COR-L47 (cell line): Measurements from ENCODE around the gene RBMS1.

Experiments
- DNase-seq: peaks from one replicate; lab custom pipeline; 2025; lab: John Stamatoyannopoulos, UW

Gene RBMS1, protein sequence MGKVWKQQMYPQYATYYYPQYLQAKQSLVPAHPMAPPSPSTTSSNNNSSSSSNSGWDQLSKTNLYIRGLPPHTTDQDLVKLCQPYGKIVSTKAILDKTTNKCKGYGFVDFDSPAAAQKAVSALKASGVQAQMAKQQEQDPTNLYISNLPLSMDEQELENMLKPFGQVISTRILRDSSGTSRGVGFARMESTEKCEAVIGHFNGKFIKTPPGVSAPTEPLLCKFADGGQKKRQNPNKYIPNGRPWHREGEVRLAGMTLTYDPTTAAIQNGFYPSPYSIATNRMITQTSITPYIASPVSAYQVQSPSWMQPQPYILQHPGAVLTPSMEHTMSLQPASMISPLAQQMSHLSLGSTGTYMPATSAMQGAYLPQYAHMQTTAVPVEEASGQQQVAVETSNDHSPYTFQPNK

GRCh38 chr2:160493227-160494028, at the start of gene RBMS1:
RBMS1 (minus strand) TSS chr2:160493807; CDS start chr2:160493363, 444 bp downstream.
- peak; percentile 25 for DNase-seq

- no peak for DNase-seq
These were observed 48.1 kb upstream of the RBMS1 start for GRCh38 chr2:160541745-160542144.

- DNase-seq = no peak
These were observed 45.1 kb upstream of the RBMS1 start for GRCh38 chr2:160538559-160539355.

DNA sequence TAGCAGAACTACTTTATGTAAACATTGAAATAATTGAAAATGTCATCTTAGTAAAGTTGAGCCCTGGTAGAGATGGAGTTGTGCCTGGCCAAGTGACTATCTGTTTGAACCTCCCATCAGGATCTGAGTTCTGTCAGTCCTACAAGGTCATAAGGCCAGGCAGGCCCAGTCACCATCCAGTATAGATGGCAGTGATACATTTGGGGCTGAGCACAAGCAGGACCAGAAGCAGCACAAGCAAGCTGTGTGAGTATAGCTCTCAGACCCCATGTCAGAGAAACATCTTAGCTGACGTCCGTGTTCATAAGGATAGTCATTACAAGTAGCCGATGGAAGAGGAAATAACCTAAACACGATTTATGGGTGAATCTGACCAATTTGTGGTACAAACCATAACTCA, 44.5 kb upstream of the RBMS1 start:
- DNase-seq = no peak

GRCh38 chr2:160534996-160535395, 41.4 kb upstream of the RBMS1 start:
- DNase-seq = no peak

DNA sequence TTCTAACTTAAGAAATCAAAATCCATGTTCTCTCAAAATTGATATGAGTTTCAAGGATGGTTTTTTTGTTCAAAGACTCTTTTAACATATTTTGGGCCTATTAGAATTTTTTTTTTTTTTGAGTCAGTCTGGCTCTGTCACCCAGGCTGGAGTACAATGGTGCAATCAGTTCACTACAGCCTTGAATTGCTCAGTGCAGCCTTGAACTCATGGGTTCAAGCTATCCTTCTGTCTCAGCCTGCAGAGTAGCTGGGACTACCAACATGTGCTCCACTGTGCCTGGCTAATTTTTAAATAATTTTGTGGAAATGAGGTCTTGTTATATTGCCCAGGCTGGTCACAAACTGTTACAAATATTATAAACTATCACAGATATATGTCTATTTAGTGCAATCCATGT, 40.6 kb upstream of the RBMS1 start:
- DNase-seq = no peak

- no peak for DNase-seq
These were observed 39.9 kb upstream of the RBMS1 start for GRCh38 chr2:160533482-160533881.

GRCh38 chr2:160532388-160532787, 38.8 kb upstream of the RBMS1 start:
- DNase-seq = no peak

- DNase-seq = no peak
These were observed 29.5 kb upstream of the RBMS1 start for GRCh38 chr2:160522951-160523710.

- no peak for DNase-seq
These were observed 24.1 kb upstream of the RBMS1 start for GRCh38 chr2:160517731-160518130.

GRCh38 chr2:160516547-160517365, 23.1 kb upstream of the RBMS1 start:
- no peak for DNase-seq

DNA sequence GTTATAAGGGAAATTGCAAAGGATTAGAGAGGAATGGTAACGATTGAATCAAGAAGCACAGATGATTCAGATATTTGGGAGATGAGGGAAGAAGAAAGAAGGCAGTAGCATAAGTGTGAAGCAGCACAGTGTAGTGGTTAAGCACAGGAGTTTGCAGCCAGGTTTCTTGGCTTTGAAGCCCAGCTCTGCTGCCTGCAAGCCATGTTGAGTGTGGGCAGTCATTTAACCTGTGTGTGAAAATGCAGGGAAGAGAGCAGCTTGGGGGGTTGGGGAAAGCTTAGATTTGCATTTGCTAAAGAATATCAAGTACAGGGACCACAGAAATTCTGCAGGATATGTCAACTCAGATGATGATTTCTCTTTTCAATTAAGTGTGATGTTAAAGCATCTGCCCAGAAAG, 21.5 kb upstream of the RBMS1 start:
- no peak for DNase-seq

- DNase-seq = no peak
These were observed 19.5 kb upstream of the RBMS1 start for GRCh38 chr2:160513120-160513519.

DNA sequence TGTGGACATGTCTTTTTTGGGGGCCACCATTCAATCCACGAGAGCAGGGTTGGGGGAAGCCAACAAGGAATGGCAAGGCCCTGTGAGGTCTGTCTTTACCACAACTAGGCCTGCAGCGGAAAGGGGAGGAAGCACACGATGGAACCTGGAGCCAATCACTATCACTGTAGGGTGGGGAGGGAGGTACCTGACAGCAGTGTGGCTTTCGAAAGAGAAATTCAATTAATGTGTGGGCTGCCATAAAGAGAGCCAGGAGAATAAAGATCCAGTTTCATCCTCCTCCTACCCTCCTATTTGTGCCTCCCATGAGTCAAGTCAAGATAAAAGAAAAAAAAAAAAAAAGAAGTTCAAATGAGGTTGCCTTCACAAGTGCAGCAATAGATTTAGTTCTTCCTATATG, 18.9 kb upstream of the RBMS1 start:
- no peak for DNase-seq

GRCh38 chr2:160510617-160511016, 17.0 kb upstream of the RBMS1 start:
- no peak for DNase-seq

GRCh38 chr2:160509016-160509415, 15.4 kb upstream of the RBMS1 start:
- DNase-seq = no peak

- DNase-seq = no peak
These were observed 13.9 kb upstream of the RBMS1 start for GRCh38 chr2:160507464-160507863.

DNA sequence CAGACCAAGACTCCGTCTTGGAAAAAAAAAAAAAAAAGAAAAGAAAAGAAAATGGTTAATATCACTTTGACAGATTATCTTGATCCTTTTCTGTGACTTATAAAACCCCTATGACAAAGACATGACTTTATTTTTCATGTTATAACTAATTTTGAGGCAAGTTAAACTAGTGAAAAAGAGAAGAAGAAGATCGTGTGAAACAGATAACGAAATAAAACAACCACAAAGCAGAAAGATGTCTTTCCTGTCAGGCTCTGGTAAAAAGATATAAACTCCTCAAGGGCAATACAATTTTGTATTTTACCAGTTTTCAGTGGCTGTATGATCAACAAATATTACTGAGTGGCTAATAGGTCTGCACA, 13.4 kb upstream of the RBMS1 start:
- DNase-seq = no peak

DNA sequence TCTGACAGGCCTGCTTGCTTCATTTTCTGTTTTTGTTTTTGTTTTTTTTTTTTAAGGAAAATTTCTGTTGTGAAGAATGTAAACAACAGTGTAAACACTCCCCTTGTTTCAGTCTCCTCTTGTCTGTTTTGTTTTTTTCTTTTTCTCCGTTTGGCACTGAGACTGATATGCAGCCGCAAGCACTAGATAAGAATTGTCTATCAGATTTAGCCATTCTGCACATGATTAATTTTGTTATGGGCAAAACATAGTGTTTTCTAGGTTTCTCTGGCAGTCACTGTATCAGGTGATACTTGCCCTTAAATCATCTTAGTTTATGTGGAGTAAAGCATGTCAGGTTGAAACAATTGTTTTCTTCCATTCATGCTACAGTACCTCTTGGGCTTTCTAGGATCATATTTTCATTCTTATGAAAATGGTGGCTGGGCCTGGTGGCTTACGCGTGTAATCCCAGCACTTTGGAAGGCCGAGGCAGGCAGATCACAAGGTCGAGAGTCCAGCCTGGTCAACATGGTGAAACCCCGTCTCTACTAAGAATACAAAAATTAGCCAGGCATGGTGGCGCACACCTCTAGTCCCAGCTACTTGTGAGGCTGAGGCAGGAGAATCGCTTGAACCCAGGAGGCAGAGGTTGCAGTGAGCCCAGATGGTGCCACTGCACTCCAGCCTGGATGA, 12.9 kb upstream of the RBMS1 start:
- DNase-seq = no peak

DNA sequence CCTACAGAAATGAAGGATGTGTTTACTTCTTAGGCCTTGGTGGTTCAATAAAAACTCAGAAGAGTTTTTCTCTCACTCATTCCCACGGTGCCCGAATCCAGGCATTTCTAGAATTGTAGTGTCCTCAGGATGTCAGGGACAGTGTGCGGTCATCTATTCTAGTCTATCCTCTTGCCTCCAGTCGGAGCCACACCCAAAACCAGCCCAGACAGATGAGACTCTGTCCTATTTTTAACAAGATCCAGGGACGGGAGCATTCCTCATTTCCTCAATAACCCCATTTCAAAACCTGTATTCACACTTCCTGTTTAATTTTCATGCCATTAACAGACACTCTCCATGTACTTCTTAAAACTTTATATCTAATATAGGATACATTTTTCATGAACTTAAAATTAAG, 11.6 kb upstream of the RBMS1 start:
- DNase-seq = no peak
